Progenitor cell of endocrine pancreas (in vitro differentiated cells): ENCODE results near the gene TM9SF3. TPM values are rescaled to one million over a fixed set of nuclear protein-coding genes. Genes with fewer than 3 reads are reported as not detected.
"Not testable (repeated sequence)": the region's sequence is repeated elsewhere in the genome, so short reads cannot be mapped to it uniquely, and the experiment has no call there.

Experiments
- DNase-seq: peaks from one replicate; pipeline ENCODE4 v3.0.0; 2021; ENCODE audit warnings: low spot score; ENCODE audit not compliant: unreplicated experiment
- H3K27ac Mint-ChIP-seq: 2 replicates; pipeline ENCODE4 v1.8.0; 2021; ENCODE audit warnings: mild to moderate bottlenecking, moderate library complexity, mixed read lengths
- H3K27me3 Mint-ChIP-seq: 2 replicates; pipeline ENCODE4 v1.8.0; 2021; ENCODE audit warnings: mixed read lengths
- H3K36me3 Mint-ChIP-seq: 2 replicates; pipeline ENCODE4 v1.8.0; 2022; ENCODE audit warnings: mixed read lengths; ENCODE audit not compliant: insufficient read depth
- H3K4me1 Mint-ChIP-seq: 2 replicates; pipeline ENCODE4 v1.8.0; 2021; ENCODE audit warnings: low read depth, mixed read lengths
- H3K4me3 Mint-ChIP-seq: 2 replicates; pipeline ENCODE4 v1.8.0; 2021; ENCODE audit warnings: low read depth, mild to moderate bottlenecking, moderate library complexity, mixed read lengths
- H3K9me3 Mint-ChIP-seq: 2 replicates; pipeline ENCODE4 v1.8.0; 2021; ENCODE audit warnings: low read depth, mixed read lengths
- total RNA-seq: library from RNA; stranded (reverse); gene quantifications from 2 replicates; pipeline ENCODE4 v1.2.1, GENCODE V29; 2021
- TF ChIP-seq, protein P1 (sequence below): fragments of 200-600 bp; sonication (generic); IDR thresholded peaks from one replicate; pipeline ENCODE4 v1.5.0; 2021; ENCODE audit warnings: antibody characterized with exemption, mild to moderate bottlenecking; ENCODE audit not compliant: unreplicated experiment

Gene TM9SF3
- total RNA-seq, 1 donor from 2014 or later, result 140 TPM

DNA sequence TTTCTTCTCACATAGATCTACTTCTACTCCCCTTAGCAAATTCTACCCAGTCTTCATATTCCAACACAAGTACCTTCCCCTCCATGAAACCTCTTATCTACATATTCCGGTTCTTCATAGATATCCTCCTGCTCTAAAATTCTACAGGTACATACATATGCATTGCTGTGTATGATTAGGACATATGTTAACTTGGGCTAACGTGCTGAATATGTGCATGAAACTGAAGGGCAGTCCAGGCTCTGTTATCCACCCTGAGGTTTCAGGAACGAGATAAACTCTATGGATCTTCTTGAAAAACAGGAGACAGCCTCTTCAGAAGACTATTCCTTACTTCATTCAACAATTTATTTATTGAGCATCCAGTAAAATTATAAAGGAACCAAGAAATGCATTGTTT lies 31.5 kb downstream of the TM9SF3 start:
- peaks cover 6% of the 10 kb centered on the region for H3K36me3 Mint-ChIP-seq
- H3K4me3 Mint-ChIP-seq, result no peak overlapping the region
- H3K27ac Mint-ChIP-seq, result no peak overlapping the region
- TF ChIP-seq, protein P1, sequence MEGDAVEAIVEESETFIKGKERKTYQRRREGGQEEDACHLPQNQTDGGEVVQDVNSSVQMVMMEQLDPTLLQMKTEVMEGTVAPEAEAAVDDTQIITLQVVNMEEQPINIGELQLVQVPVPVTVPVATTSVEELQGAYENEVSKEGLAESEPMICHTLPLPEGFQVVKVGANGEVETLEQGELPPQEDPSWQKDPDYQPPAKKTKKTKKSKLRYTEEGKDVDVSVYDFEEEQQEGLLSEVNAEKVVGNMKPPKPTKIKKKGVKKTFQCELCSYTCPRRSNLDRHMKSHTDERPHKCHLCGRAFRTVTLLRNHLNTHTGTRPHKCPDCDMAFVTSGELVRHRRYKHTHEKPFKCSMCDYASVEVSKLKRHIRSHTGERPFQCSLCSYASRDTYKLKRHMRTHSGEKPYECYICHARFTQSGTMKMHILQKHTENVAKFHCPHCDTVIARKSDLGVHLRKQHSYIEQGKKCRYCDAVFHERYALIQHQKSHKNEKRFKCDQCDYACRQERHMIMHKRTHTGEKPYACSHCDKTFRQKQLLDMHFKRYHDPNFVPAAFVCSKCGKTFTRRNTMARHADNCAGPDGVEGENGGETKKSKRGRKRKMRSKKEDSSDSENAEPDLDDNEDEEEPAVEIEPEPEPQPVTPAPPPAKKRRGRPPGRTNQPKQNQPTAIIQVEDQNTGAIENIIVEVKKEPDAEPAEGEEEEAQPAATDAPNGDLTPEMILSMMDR, result no peak
- no peaks in the 10 kb centered on the region for H3K27me3 Mint-ChIP-seq
- DNase-seq, result no peak
- H3K4me1 Mint-ChIP-seq, result no peaks in the 10 kb centered on the region
- H3K9me3 Mint-ChIP-seq, result no peaks in the 10 kb centered on the region

DNA sequence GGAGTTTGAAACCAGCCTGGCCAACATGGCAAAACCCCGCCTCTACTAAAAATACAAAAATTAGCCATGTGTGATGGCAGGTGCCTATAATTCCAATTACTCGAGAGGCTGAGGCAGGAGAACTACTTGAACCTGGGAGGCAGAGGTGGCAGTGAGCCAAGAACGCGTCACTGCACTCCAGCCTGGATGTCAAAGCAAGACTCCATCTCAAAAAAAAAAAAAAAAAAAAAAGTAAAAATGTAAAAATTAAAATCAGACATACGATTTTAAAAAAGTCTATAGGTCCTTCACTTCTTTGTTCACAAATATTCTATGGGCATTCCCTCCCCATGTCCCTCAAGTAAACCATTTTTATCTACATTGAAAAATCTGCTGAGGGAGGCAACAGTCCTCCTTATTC lies 38.2 kb downstream of the TM9SF3 start:
- Mint-ChIP-seq H3K27ac (no peak overlapping the region), H3K9me3 (no peaks in the 10 kb centered on the region), H3K36me3 (peaks cover 16% of the 10 kb centered on the region), H3K4me3 (no peak overlapping the region), H3K4me1 (no peaks in the 10 kb centered on the region), H3K27me3 (no peaks in the 10 kb centered on the region)
- DNase-seq, result no peak
- TF ChIP-seq, protein P1, result no peak

DNA sequence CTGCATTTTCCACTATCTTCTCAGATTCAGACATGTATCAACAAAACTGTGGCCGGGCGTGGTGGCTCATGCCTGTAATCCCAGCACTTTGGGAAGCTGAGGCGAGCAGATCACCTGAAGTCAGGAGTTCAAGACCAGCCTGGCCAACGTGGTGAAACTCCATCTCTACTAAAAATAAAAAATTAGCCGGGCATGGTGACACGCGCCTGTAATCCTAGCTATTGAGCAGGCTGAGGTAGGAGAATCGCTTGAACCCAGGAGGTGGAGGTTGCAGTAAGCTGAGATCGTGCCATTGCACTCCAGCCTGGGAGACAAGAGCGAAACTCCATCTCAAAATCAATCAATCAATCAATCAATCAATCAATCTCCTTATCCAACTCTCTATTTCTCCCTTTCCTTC lies 41.3 kb downstream of the TM9SF3 start:
- not testable (repeated sequence) for H3K9me3 Mint-ChIP-seq, H3K27me3 Mint-ChIP-seq, H3K4me3 Mint-ChIP-seq, H3K4me1 Mint-ChIP-seq, H3K27ac Mint-ChIP-seq, DNase-seq
- H3K36me3 Mint-ChIP-seq, result peaks cover 26% of the 10 kb centered on the region

DNA sequence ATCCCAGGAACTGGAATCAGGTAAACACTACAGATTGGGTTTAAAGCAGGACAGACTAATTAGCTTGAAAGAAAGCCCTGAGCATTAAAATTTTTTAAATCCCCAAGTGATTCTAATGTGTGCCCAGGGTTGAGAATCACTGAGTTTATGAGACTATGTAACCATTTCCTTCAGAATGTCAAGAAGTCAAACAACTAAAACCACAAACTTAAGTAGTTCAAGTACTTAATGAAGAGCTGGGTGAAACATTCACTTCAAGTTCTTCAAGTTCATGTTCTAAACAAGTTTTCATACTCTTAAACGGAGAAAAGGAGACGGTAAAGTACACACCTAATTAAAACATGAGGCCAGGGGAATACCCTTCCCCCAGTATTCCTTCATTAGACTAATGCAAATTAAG lies 44.9 kb downstream of the TM9SF3 start:
- Mint-ChIP-seq H3K4me3 (no peak overlapping the region), H3K9me3 (no peaks in the 10 kb centered on the region), H3K27ac (no peak overlapping the region), H3K36me3 (peaks cover 46% of the 10 kb centered on the region), H3K4me1 (no peaks in the 10 kb centered on the region), H3K27me3 (no peaks in the 10 kb centered on the region)
- TF ChIP-seq, protein P1, result no peak
- no peak for DNase-seq

DNA sequence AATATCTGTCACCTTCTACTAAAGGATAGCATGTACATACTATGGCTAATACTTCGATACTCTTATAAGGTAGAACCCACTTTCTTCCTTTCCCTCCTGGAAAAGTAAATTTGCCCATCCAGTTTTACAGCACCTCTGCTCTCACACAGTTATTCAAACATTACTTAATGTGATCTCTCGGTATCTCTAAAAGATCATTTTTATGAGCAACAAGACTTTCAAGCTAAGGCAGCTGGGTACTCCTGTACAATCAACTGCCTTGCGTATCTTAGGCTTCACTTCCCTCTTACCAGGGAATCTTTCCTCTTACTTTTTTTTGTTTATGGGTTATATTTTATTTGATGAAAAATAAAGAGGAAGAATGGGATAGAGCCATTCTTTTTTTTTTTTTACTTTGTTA lies 46.6 kb downstream of the TM9SF3 start:
- Mint-ChIP-seq H3K4me3 (no peak overlapping the region), H3K36me3 (peaks cover 35% of the 10 kb centered on the region), H3K27ac (no peak overlapping the region), H3K27me3 (no peaks in the 10 kb centered on the region), H3K4me1 (peaks cover 3% of the 10 kb centered on the region), H3K9me3 (no peaks in the 10 kb centered on the region)
- TF ChIP-seq, protein P1, result no peak
- DNase-seq, result no peak

DNA sequence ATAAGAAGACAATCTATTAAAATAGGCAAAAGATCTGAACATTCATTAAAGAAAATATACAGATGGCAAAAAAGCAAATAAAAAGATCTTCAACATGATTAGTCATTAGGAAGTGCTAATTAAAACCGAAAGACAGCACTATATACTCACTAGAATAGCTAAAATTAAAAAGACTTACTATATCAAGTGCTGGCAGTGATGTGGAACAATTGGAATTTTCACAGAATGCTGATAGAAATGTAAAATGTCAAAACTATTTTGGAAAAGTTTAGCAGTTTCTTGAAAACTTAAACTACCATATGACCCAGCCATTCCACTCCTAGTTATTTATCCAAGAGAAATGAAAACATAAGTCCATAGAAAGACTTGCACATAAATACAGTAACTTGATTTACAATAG lies 48.1 kb downstream of the TM9SF3 start:
- Mint-ChIP-seq H3K4me3 (no peak overlapping the region), H3K4me1 (peaks cover 3% of the 10 kb centered on the region), H3K27ac (no peak overlapping the region), H3K27me3 (no peaks in the 10 kb centered on the region), H3K9me3 (no peaks in the 10 kb centered on the region), H3K36me3 (peaks cover 34% of the 10 kb centered on the region)
- TF ChIP-seq, protein P1, result no peak
- DNase-seq, result no peak
